Measurements from ENCODE around the gene THBS2. TPM values are rescaled to one million over a fixed set of nuclear protein-coding genes. Genes with fewer than 3 reads are reported as not detected.
A peak's percentile ranks its signal among the peaks of the same experiment; 100 is the strongest.

The THBS2 gene
- total and polyA plus RNA-seq, 2 of the 4 experiments (the other 2 are of a cell fraction): 97.3 to 113 TPM

DNA sequence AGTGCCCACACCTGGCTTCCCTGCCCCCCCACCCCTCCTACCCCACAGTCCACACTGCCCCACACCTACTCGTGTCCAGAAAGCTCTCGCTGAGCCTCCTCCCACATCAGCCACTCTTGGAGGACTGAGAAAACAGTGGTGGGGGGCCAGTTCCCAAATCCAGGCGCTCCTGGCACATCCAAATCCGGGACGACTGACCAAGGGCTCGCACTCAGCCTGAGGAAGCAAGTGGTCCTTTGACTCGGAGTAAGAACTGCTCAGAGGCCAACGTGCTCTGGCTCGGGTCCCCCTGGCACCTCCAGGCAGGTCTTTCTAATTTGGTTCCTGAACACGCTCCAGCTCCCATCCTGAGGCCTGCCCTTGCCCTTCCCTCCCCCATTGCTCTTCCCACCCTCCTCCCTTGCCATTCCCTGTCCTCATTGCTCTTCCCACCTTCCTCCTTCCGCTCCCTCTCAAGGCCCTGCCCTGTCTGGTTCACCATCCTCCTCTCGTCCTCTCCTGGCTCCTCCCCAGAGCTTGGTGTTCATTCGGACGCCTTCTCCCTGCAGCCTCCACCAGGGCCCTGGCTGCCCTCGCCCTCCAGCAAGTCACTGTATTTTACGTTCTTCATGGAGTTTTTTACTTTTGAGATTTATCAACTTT, 83.6 kb downstream of the THBS2 start:
- H3K36me3 ChIP-seq (ENCODE audit: control insufficient read depth, insufficient read depth, low read length): no peaks in the 10 kb centered on the region
- intact Hi-C loops (cut with micrococcal nuclease) (loop anchor here (2.0 to 5.0 kb wide), 2 partner anchors 45 to 213 kb away; no protein-coding TSS in a partner anchor), dilution Hi-C loops (cut with HindIII; ENCODE audit: low sequenced_read_pairs, unreplicated experiment) (no loop called here), in situ Hi-C loops (cut with MboI; ENCODE audit: low sequenced_read_pairs) (no loop called here)
- H2AK9ac ChIP-seq (replicated peaks; ENCODE audit: low read depth, low read length, poor library complexity): no peak overlapping the region
- ATAC-seq (ENCODE audit: low read depth) (no peak), DNase-seq (no peak)
- TF ChIP-seq MXI1 (IDR thresholded peaks at IDR 0.05; ENCODE audit: borderline replicate concordance, low read depth, low read length): no peak
- TF ChIP-seq RCOR1 (IDR thresholded peaks at IDR 0.05; ENCODE audit: insufficient replicate concordance, low read length): no peak
- H3K4me2 ChIP-seq (ENCODE audit: low read depth, low read length): no peak overlapping the region
- no peaks in the 10 kb centered on the region for H4K20me1 ChIP-seq (ENCODE audit: insufficient read depth, low read length)
- H2BK20ac ChIP-seq (ENCODE audit: low read depth, low read length): peak overlapping the region; percentile 77; the same call in 1 of the 2 replicates
- no peak overlapping the region for H3K4me3 ChIP-seq (ENCODE audit: insufficient read depth, low read depth, low read length)
- H3K27ac ChIP-seq (ENCODE audit: insufficient read depth, low read length): no peak overlapping the region
- no peaks in the 10 kb centered on the region for H3K27me3 ChIP-seq (ENCODE audit: control insufficient read depth, insufficient read depth, low read length)
- peaks cover 20 to 51% of the 10 kb centered on the region in 2 experiments for H3K79me1 ChIP-seq (ENCODE audit: low read depth in 1 of 2, low read length in 2 of 2)
- H4K5ac ChIP-seq (ENCODE audit: low read depth, low read length): peak overlapping the region; percentile 58; the same call in 1 of the 2 replicates
- H3K56ac ChIP-seq (ENCODE audit: extremely low read depth, insufficient read depth, low read length): no peak overlapping the region
- H3K4me1 ChIP-seq (ENCODE audit: control insufficient read depth, insufficient read depth, low read length): peaks cover 28% of the 10 kb centered on the region
- ChIA-PET CTCF (no interaction called here), POLR2A (ENCODE audit: unreplicated experiment) (no interaction called here)
- no peaks in the 10 kb centered on the region for H3K9me3 ChIP-seq (ENCODE audit: control insufficient read depth, insufficient read depth, low read length)
- peak overlapping the region; percentile 25 for H2AFZ ChIP-seq (replicated peaks; ENCODE audit: low read length, poor library complexity)
- peak overlapping the region; percentile 97 for H2AK5ac ChIP-seq (ENCODE audit: low read depth, low read length)
- peak overlapping the region; percentile 89; the same call in 1 of the 2 replicates for H4K91ac ChIP-seq (ENCODE audit: insufficient read depth, low read depth, low read length)
- peak overlapping the region; percentile 28 to 67; a peak in 2 of 4 replicates for H4K8ac ChIP-seq (ENCODE audit: low read depth in 2 of 2, low read length in 2 of 2)
- peak overlapping the region; percentile 95 for H3K4ac ChIP-seq (ENCODE audit: low read depth, low read length)
- H2BK120ac ChIP-seq (ENCODE audit: low read depth, low read length): peak overlapping the region; percentile 96
- no peak overlapping the region for H3K9ac ChIP-seq (ENCODE audit: low read depth, low read length)
- peaks cover 9% of the 10 kb centered on the region for H3K9me1 ChIP-seq (ENCODE audit: insufficient read depth, low read length)
- H2BK5ac ChIP-seq (ENCODE audit: low read depth, low read length, poor library complexity, severe bottlenecking): peak overlapping the region; percentile 74
- BruUV-seq (replicated peaks): no TSS peak
- peak overlapping the region; percentile 93; the same call in 2 of the 3 replicates for H2BK15ac ChIP-seq (ENCODE audit: low read depth, low read length)
- no peak overlapping the region for H3K23ac ChIP-seq (ENCODE audit: low read depth, low read length)
- no peak overlapping the region for H3K18ac ChIP-seq (ENCODE audit: low read depth, low read length)
- no peak overlapping the region for H3K14ac ChIP-seq (replicated peaks; ENCODE audit: low read depth, low read length)
- 90% methylated on average over 8 of the region's 16 CpGs; no CpG with 5 or more reads in 1 of the 2 experiments for WGBS, 2 experiments (ENCODE audit: extremely low coverage in 2 of 2, insufficient read length in 1 of 2)
